ENCODE data around the gene RUFY3. TPM values are rescaled to one million over a fixed set of nuclear protein-coding genes. Genes with fewer than 3 reads are reported as not detected.

RUFY3 gene
- total and polyA plus RNA-seq, 2 of the 4 experiments (the other 2 are of a cell fraction) = 19.6 to 28.9 TPM

- TF ChIP-seq, protein P1, sequence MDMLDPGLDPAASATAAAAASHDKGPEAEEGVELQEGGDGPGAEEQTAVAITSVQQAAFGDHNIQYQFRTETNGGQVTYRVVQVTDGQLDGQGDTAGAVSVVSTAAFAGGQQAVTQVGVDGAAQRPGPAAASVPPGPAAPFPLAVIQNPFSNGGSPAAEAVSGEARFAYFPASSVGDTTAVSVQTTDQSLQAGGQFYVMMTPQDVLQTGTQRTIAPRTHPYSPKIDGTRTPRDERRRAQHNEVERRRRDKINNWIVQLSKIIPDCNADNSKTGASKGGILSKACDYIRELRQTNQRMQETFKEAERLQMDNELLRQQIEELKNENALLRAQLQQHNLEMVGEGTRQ (IDR thresholded peaks at IDR 0.05; ENCODE audit: low read depth, low read length) = no peak
- no peak for TF ChIP-seq MAZ (IDR thresholded peaks at IDR 0.05; ENCODE audit: borderline replicate concordance, low read depth, low read length)
- no peak for TF ChIP-seq CHD1 (IDR thresholded peaks at IDR 0.05; ENCODE audit: low read depth, low read length)
- TF ChIP-seq RCOR1 (IDR thresholded peaks at IDR 0.05; ENCODE audit: insufficient replicate concordance, low read length) = no peak
- no peak for TF ChIP-seq POLR2A (IDR thresholded peaks at IDR 0.05; ENCODE audit: low read depth, low read length)
- TF ChIP-seq SMC3 (IDR thresholded peaks at IDR 0.05; ENCODE audit: low read depth, low read length) = no peak
- no peak for TF ChIP-seq ELK1 (IDR thresholded peaks at IDR 0.05; ENCODE audit: borderline replicate concordance, low read depth, low read length)
- no peak for TF ChIP-seq RFX5 (IDR thresholded peaks at IDR 0.05; ENCODE audit: low read depth, low read length)
- no peak for TF ChIP-seq FOS (IDR thresholded peaks at IDR 0.05; ENCODE audit: low read depth, low read length)
- no peak for TF ChIP-seq MAFK (IDR thresholded peaks at IDR 0.05; ENCODE audit: low read depth, low read length)
- TF ChIP-seq, protein P2, sequence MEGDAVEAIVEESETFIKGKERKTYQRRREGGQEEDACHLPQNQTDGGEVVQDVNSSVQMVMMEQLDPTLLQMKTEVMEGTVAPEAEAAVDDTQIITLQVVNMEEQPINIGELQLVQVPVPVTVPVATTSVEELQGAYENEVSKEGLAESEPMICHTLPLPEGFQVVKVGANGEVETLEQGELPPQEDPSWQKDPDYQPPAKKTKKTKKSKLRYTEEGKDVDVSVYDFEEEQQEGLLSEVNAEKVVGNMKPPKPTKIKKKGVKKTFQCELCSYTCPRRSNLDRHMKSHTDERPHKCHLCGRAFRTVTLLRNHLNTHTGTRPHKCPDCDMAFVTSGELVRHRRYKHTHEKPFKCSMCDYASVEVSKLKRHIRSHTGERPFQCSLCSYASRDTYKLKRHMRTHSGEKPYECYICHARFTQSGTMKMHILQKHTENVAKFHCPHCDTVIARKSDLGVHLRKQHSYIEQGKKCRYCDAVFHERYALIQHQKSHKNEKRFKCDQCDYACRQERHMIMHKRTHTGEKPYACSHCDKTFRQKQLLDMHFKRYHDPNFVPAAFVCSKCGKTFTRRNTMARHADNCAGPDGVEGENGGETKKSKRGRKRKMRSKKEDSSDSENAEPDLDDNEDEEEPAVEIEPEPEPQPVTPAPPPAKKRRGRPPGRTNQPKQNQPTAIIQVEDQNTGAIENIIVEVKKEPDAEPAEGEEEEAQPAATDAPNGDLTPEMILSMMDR (conservative IDR thresholded peaks at IDR 0.05; ENCODE audit: low read depth, low read length) = no peak
- no peak for TF ChIP-seq MXI1 (IDR thresholded peaks at IDR 0.05; ENCODE audit: borderline replicate concordance, low read depth, low read length)
- TF ChIP-seq RAD21 (IDR thresholded peaks at IDR 0.05; ENCODE audit: low read length) = no peak
- no peak for TF ChIP-seq BHLHE40 (IDR thresholded peaks at IDR 0.05; ENCODE audit: low read depth, low read length)
- Histone ChIP-seq H3K79me1 (ENCODE audit: low read depth in 1 of 2, low read length in 2 of 2) (peaks cover 0 to under 1% of the 10 kb centered on the region in 2 experiments; a peak in 1 of 4 replicates), H3K9me3 (ENCODE audit: control insufficient read depth, insufficient read depth, low read length) (no peaks in the 10 kb centered on the region), H4K91ac (ENCODE audit: insufficient read depth, low read depth, low read length) (no peak overlapping the region), H3K27ac (ENCODE audit: insufficient read depth, low read length) (no peak overlapping the region), H2BK5ac (ENCODE audit: low read depth, low read length, poor library complexity, severe bottlenecking) (no peak overlapping the region), H3K23ac (ENCODE audit: low read depth, low read length) (no peak overlapping the region), H2AK5ac (ENCODE audit: low read depth, low read length) (no peak overlapping the region), H3K9ac (ENCODE audit: low read depth, low read length) (no peak overlapping the region), H3K36me3 (ENCODE audit: control insufficient read depth, insufficient read depth, low read length) (peaks cover 27% of the 10 kb centered on the region), H3K56ac (ENCODE audit: extremely low read depth, insufficient read depth, low read length) (no peak overlapping the region), H3K4me3 (ENCODE audit: insufficient read depth, low read depth, low read length) (no peak overlapping the region), H4K5ac (ENCODE audit: low read depth, low read length) (no peak overlapping the region), H3K4me1 (ENCODE audit: control insufficient read depth, insufficient read depth, low read length) (no peaks in the 10 kb centered on the region), H2BK15ac (ENCODE audit: low read depth, low read length) (no peak overlapping the region), H4K20me1 (ENCODE audit: insufficient read depth, low read length) (no peaks in the 10 kb centered on the region), H3K27me3 (ENCODE audit: control insufficient read depth, insufficient read depth, low read length) (no peaks in the 10 kb centered on the region), H2AFZ (replicated peaks; ENCODE audit: low read length, poor library complexity) (no peak overlapping the region), H3K18ac (ENCODE audit: low read depth, low read length) (no peak overlapping the region), H3K4me2 (ENCODE audit: low read depth, low read length) (no peak overlapping the region), H3K9me1 (ENCODE audit: insufficient read depth, low read length) (no peaks in the 10 kb centered on the region), H2BK20ac (ENCODE audit: low read depth, low read length) (no peak overlapping the region), H3K14ac (replicated peaks; ENCODE audit: low read depth, low read length) (no peak overlapping the region), H2BK120ac (ENCODE audit: low read depth, low read length) (no peak overlapping the region), H2AK9ac (replicated peaks; ENCODE audit: low read depth, low read length, poor library complexity) (no peak overlapping the region), H3K4ac (ENCODE audit: low read depth, low read length) (no peak overlapping the region), H4K8ac (ENCODE audit: low read depth in 2 of 2, low read length in 2 of 2) (no peak overlapping the region)
- intact Hi-C loops (cut with micrococcal nuclease) = no loop called here
- CTCF ChIA-PET = no interaction called here
- dilution Hi-C loops (cut with HindIII; ENCODE audit: low sequenced_read_pairs, unreplicated experiment) = no loop called here
- POLR2A ChIA-PET (ENCODE audit: unreplicated experiment) = no interaction called here
- in situ Hi-C loops (cut with MboI; ENCODE audit: low sequenced_read_pairs) = no loop called here
- 100% methylated on average over 2 of the region's 5 CpGs; no CpG with 5 or more reads in 1 of the 2 experiments for WGBS, 2 experiments (ENCODE audit: extremely low coverage in 2 of 2, insufficient read length in 1 of 2)
- ATAC-seq (ENCODE audit: low read depth) (no peak), DNase-seq (no peak)
- BruUV-seq (replicated peaks) = no TSS peak
Measured at GRCh38 chr4:70818173-70818855, 96.5 kb downstream of the RUFY3 start.

Measured in IMR-90 (cell line).